Endothelial cell of umbilical vein (primary cell): ENCODE measurements around the gene GABARAP. TPM values are rescaled to one million over a fixed set of nuclear protein-coding genes. Genes with fewer than 3 reads are reported as not detected.

Experiments used
- BruUV-seq: library from RNA; stranded (reverse); fragments of 400-500 nt; replicated peaks from 2 replicates; lab custom pipeline; 2021; lab: Mats Ljungman, UMichigan
- CTCF ChIA-PET: fragments of 300-600, 350-600 bp; sonication (Branson Sonifier 250); formaldehyde crosslinking; loops from one replicate; lab custom pipeline; 2021; ENCODE audit warnings: antibody characterized with exemption, inconsistent platforms; lab: Charles Lee
- POLR2A ChIA-PET: fragments of 300-600, 350-600 bp; sonication (Branson Sonifier 250); formaldehyde crosslinking; loops from one replicate; lab custom pipeline; 2021; ENCODE audit warnings: antibody characterized with exemption, inconsistent platforms; lab: Charles Lee
- DNase-seq: peaks from one replicate; pipeline ENCODE4 v3.0.0-alpha.2; 2011; ENCODE audit warnings: low read depth, low spot score
- FAIRE-seq: peaks from 2 replicates; lab custom pipeline; 2011; peaks lifted over from hg19 to GRCh38; lab: Jason Lieb, UNC
- H2AFZ ChIP-seq: 2 replicates; pipeline ENCODE4 v1.6.0; 2012; ENCODE audit warnings: low read depth, low read length, control low read depth, inconsistent platforms
- H3K27ac ChIP-seq: 2 replicates; pipeline ENCODE4 v1.5.1; 2011; ENCODE audit warnings: low read depth, mild to moderate bottlenecking, control low read depth, low read length, moderate library complexity; ENCODE audit not compliant: insufficient read depth
- H3K27me3 ChIP-seq, 2 experiments: 2 replicates each; pipeline versions ENCODE4 v1.6.0 to v1.6.1; 2011; ENCODE audit warnings: low read length in 2 of 2, mixed read lengths in 1 of 2; ENCODE audit not compliant: control insufficient read depth in 2 of 2, insufficient read depth in 2 of 2
- H3K36me3 ChIP-seq, 2 experiments: 2 replicates in 1 of 2; 3 replicates in 1 of 2; pipeline ENCODE4 v1.5.1; 2011; ENCODE audit warnings: low read length in 2 of 2, mild to moderate bottlenecking in 1 of 2, moderate library complexity in 1 of 2; ENCODE audit not compliant: control insufficient read depth in 2 of 2, insufficient read depth in 2 of 2; ENCODE audit errors: extremely low read depth in 1 of 2
- H3K4me1 ChIP-seq: 3 replicates; pipeline ENCODE4 v1.5.1; 2011; ENCODE audit warnings: mild to moderate bottlenecking, low read length; ENCODE audit not compliant: control insufficient read depth, insufficient read depth; ENCODE audit errors: extremely low read depth
- H3K4me2 ChIP-seq: 2 replicates; pipeline ENCODE4 v1.6.1; 2011; ENCODE audit warnings: low read length, control low read depth, mixed read lengths; ENCODE audit not compliant: insufficient read depth
- H3K4me3 ChIP-seq, 3 experiments: fragments of 200-600 bp in 1 of 3; sonication (generic), shearing (Covaris generic) in 1 of 3; replicated peaks in 1 of 3; 2 replicates each; pipeline ENCODE4 v1.5.1; 2011 to 2016; ENCODE audit warnings: control low read depth in 3 of 3, low read length in 3 of 3, mild to moderate bottlenecking in 2 of 3, inconsistent platforms in 1 of 3, low read depth in 1 of 3, moderate library complexity in 1 of 3; ENCODE audit not compliant: insufficient read depth in 1 of 3
- H3K79me2 ChIP-seq: 2 replicates; pipeline ENCODE4 v1.6.0; 2012; ENCODE audit warnings: low read length, inconsistent platforms; ENCODE audit not compliant: control insufficient read depth, insufficient read depth
- H3K9ac ChIP-seq: replicated peaks from 2 replicates; pipeline ENCODE3; 2011; ENCODE audit warnings: low read length, control low read depth; ENCODE audit not compliant: insufficient read depth; ENCODE audit errors: extremely low read depth
- H3K9me1 ChIP-seq: replicated peaks from 3 replicates; pipeline ENCODE4 v1.6.0; 2011; ENCODE audit warnings: mild to moderate bottlenecking, low read length; ENCODE audit not compliant: control insufficient read depth, insufficient read depth; ENCODE audit errors: extremely low read depth
- H3K9me3 ChIP-seq: replicated peaks from 2 replicates; pipeline ENCODE4 v1.5.1; 2012; ENCODE audit warnings: low read length, inconsistent platforms; ENCODE audit not compliant: control insufficient read depth, insufficient read depth
- H4K20me1 ChIP-seq: replicated peaks from 2 replicates; pipeline ENCODE3; 2011; ENCODE audit warnings: mild to moderate bottlenecking, low read length; ENCODE audit not compliant: control insufficient read depth, insufficient read depth; ENCODE audit errors: extremely low read depth
- EZH2 ChIP-seq: IDR thresholded peaks from 2 replicates; pipeline ENCODE4 v1.6.1; 2012; ENCODE audit warnings: borderline replicate concordance, low read depth, mild to moderate bottlenecking, moderate library complexity, low read length, inconsistent platforms; ENCODE audit not compliant: severe bottlenecking
- FOS ChIP-seq: IDR thresholded peaks from 2 replicates; pipeline ENCODE4 v1.6.1; 2011; ENCODE audit warnings: mild to moderate bottlenecking, low read length, moderate library complexity, borderline replicate concordance; ENCODE audit not compliant: insufficient read depth
- GATA2 ChIP-seq: IDR thresholded peaks from 2 replicates; pipeline ENCODE4 v1.7.0; 2011; ENCODE audit warnings: low read depth, mild to moderate bottlenecking, moderate library complexity, mixed read lengths, low read length; ENCODE audit not compliant: insufficient read length, insufficient read depth
- JUN ChIP-seq: IDR thresholded peaks from 2 replicates; pipeline ENCODE4 v1.6.1; 2011; ENCODE audit warnings: borderline replicate concordance, low read depth; ENCODE audit not compliant: insufficient read length, insufficient read depth
- MYC ChIP-seq: IDR thresholded peaks from one replicate; pipeline ENCODE4 v1.6.1; 2011; ENCODE audit warnings: mild to moderate bottlenecking, low read depth, low read length
- POLR2A ChIP-seq: IDR thresholded peaks from 2 replicates; pipeline ENCODE4 v1.6.1; 2012; ENCODE audit warnings: low read depth, mild to moderate bottlenecking, control low read depth, low read length
- POLR2AphosphoS5 ChIP-seq: IDR thresholded peaks from 2 replicates; pipeline ENCODE4 v1.6.1; 2012; ENCODE audit warnings: low read depth, mild to moderate bottlenecking, control low read depth, low read length, moderate library complexity; ENCODE audit not compliant: insufficient read depth
- dilution Hi-C: fragments of 300-500 bp; cut with MboI; formaldehyde crosslinking; loops from one replicate; pipeline ENCODE4 v1.15.0; 2019; ENCODE audit warnings: low sequenced_read_pairs; ENCODE audit not compliant: extremely low pct_ligation_motif_present
- intact Hi-C: fragments of 100-400 bp; cut with micrococcal nuclease; formaldehyde crosslinking; loops from one replicate; pipeline ENCODE4 v1.10.0; 2022
- polyA plus RNA-seq, 4 experiments: library from polyadenylated mRNA; depleted of rRNA in 3 of 4; stranded (reverse) in 3 of 4; unstranded in 1 of 4; fragments of >200 nt; gene quantifications; 2 replicates each; pipeline versions ENCODE4 v1.2.1 to v1.2.3, GENCODE V29; 2011 to 2012; ENCODE audit warnings: missing spikeins in 1 of 4
- total RNA-seq: library from RNA; stranded (reverse); gene quantifications from 2 replicates; pipeline ENCODE4 v1.2.3, GENCODE V29; 2021
- TF ChIP-seq, protein P1 (sequence below), 2 donors: IDR thresholded peaks; 1 replicate in 1 of 2; 2 replicates in 1 of 2; pipeline ENCODE4 v1.5.1; 2011; ENCODE audit warnings: low read length in 2 of 2, mild to moderate bottlenecking in 2 of 2, moderate library complexity in 2 of 2, control low read depth in 1 of 2, inconsistent platforms in 1 of 2, low read depth in 1 of 2; ENCODE audit not compliant: insufficient read depth in 1 of 2; ENCODE audit errors: extremely low read depth in 1 of 2
- TF ChIP-seq, protein P2 (sequence below): IDR thresholded peaks from 2 replicates; pipeline ENCODE4 v1.6.1; 2011; ENCODE audit not compliant: insufficient read depth, insufficient read length

GABARAP gene
- total and polyA plus RNA-seq, 2 donors (not counting 3 experiments of a cell fraction or from before 2014, with no cell fraction given): 401 to 882 TPM

DNA sequence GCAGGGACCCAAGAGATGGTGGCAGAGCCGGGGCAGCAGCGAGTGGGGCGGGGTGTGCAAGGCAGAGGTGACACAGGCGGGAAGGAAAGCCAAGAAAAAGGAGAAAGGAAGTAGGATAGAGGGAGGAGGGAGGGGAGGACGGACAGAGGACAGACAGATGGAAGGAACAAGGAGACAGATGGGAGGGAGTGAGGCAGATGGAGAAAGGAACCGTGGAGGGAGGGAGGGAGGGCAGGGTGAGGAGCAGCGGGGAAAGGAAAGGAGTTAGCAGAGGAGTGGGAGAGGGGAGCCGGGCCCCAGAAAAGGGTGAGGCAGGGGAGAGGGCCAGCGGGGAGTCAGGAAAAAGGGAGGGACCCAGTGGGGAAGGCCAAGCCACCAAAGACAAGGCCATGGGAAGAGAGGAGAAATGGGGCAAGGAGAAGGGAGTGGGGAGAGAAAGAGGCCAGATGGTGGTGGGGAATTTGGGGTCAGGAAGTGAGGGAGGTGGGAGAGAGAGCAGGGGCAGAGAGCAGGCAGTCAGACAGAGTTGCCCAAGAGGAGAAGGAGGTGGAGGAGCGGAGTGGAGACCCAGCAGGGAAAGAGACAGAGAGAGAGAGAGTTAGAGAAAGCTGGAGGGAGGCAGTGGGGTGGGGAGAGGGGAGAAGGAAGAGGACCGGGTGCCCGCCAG is 49.8 kb downstream of the GABARAP start:
- dilution Hi-C loops: no loop called here
- TF ChIP-seq EZH2 (no peak), JUN (no peak), MYC (no peak), FOS (no peak), POLR2AphosphoS5 (no peak), GATA2 (no peak), POLR2A (no peak)
- TF ChIP-seq, protein P1, sequence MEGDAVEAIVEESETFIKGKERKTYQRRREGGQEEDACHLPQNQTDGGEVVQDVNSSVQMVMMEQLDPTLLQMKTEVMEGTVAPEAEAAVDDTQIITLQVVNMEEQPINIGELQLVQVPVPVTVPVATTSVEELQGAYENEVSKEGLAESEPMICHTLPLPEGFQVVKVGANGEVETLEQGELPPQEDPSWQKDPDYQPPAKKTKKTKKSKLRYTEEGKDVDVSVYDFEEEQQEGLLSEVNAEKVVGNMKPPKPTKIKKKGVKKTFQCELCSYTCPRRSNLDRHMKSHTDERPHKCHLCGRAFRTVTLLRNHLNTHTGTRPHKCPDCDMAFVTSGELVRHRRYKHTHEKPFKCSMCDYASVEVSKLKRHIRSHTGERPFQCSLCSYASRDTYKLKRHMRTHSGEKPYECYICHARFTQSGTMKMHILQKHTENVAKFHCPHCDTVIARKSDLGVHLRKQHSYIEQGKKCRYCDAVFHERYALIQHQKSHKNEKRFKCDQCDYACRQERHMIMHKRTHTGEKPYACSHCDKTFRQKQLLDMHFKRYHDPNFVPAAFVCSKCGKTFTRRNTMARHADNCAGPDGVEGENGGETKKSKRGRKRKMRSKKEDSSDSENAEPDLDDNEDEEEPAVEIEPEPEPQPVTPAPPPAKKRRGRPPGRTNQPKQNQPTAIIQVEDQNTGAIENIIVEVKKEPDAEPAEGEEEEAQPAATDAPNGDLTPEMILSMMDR (IDR thresholded peaks at IDR 0.05; ENCODE audit: extremely low read depth in 1 of 2, insufficient read depth in 1 of 2, low read depth in 1 of 2, low read length in 2 of 2): no peak
- TF ChIP-seq, protein P2, sequence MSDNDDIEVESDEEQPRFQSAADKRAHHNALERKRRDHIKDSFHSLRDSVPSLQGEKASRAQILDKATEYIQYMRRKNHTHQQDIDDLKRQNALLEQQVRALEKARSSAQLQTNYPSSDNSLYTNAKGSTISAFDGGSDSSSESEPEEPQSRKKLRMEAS: no peak
- CTCF ChIA-PET: no interaction called here
- Histone ChIP-seq H2AFZ (no peak overlapping the region), H3K9me1 (no peaks in the 10 kb centered on the region), H3K79me2 (no peaks in the 10 kb centered on the region), H3K4me2 (no peak overlapping the region), H3K4me3 (no peak overlapping the region), H3K4me1 (no peaks in the 10 kb centered on the region), H3K9me3 (no peaks in the 10 kb centered on the region), H3K27ac (no peak overlapping the region), H3K27me3 (no peaks in the 10 kb centered on the region), H3K36me3 (peaks cover 2 to 32% of the 10 kb centered on the region in 2 experiments), H3K9ac (no peak overlapping the region), H4K20me1 (no peaks in the 10 kb centered on the region)
- BruUV-seq: no TSS peak
- no peak for FAIRE-seq
- no peak for DNase-seq
- intact Hi-C loops: no loop called here
- POLR2A ChIA-PET: no interaction called here
